GM06990 (cell line): ENCODE data around the gene SERAC1.
A peak's percentile ranks its signal among the peaks of the same experiment; 100 is the strongest.
"Not testable (repeated sequence)": the region's sequence is repeated elsewhere in the genome, so short reads cannot be mapped to it uniquely, and the experiment has no call there.

Experiments
- DNase-seq: peaks from one replicate; pipeline ENCODE4 v3.0.0-alpha.2; 2011; ENCODE audit not compliant: insufficient read length; ENCODE audit errors: extremely low read depth
- H3K27me3 ChIP-seq: replicated peaks from 2 replicates; pipeline ENCODE4 v1.6.0; 2011; ENCODE audit warnings: low read length; ENCODE audit not compliant: control insufficient read depth, insufficient read depth
- H3K36me3 ChIP-seq: 2 replicates; pipeline ENCODE4 v1.5.1; 2011; ENCODE audit warnings: low read length; ENCODE audit not compliant: control insufficient read depth, insufficient read depth
- H3K4me3 ChIP-seq: replicated peaks from 2 replicates; pipeline ENCODE4 v1.5.1; 2011; ENCODE audit warnings: low read depth, mild to moderate bottlenecking, control low read depth, low read length
- TF ChIP-seq, protein P1 (sequence below): IDR thresholded peaks from 2 replicates; pipeline ENCODE4 v1.5.1; 2011; ENCODE audit warnings: low read length, control low read depth, mild to moderate bottlenecking, inconsistent platforms; ENCODE audit not compliant: insufficient read depth, poor library complexity, severe bottlenecking

The SERAC1 gene

GRCh38 chr6:158168040-158168289, at the start of gene SERAC1:
SERAC1 (minus strand) TSS chr6:158168262; CDS start chr6:158158363, 9,899 bp downstream.
- peak within 1 kb of the TSS; percentile 86 for H3K4me3 ChIP-seq
- TF ChIP-seq, protein P1, sequence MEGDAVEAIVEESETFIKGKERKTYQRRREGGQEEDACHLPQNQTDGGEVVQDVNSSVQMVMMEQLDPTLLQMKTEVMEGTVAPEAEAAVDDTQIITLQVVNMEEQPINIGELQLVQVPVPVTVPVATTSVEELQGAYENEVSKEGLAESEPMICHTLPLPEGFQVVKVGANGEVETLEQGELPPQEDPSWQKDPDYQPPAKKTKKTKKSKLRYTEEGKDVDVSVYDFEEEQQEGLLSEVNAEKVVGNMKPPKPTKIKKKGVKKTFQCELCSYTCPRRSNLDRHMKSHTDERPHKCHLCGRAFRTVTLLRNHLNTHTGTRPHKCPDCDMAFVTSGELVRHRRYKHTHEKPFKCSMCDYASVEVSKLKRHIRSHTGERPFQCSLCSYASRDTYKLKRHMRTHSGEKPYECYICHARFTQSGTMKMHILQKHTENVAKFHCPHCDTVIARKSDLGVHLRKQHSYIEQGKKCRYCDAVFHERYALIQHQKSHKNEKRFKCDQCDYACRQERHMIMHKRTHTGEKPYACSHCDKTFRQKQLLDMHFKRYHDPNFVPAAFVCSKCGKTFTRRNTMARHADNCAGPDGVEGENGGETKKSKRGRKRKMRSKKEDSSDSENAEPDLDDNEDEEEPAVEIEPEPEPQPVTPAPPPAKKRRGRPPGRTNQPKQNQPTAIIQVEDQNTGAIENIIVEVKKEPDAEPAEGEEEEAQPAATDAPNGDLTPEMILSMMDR = no peak
- no peak for DNase-seq

DNA sequence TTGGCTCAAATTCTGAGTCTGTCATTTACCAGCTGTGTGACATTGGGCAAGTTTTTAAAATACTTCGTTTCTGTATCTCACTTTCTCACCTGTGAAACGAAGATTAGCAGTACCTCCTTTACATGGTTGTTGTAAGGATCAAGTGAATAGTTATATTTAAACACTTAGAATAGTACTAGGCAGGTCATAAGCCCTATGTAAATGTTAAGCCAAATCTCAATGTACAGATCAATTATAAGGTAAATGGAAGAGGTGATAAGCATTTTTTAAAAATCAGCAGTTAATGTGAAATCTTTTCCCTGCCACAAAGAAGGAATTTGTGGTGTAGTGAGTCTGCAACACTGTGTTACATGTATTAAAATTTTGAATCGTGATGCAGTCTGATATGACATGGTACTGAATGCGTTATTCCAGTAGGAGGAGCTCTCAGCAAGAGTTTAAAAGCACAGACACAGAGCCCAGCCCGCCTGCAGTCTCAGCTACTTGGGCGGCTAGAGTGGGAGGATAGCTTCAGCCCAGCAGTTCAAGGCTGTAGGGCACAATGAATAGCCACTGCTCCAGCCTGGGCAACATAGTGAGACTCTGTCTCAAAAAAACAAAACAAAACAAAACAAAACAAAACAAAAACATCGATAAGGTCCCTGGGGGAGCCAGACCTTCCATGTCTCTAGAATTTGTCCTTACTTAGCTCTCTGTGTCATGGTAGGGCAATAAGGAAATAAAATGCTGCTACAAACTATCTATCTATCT, 46.0 kb upstream of the SERAC1 start:
- H3K36me3 ChIP-seq = no peaks in the 10 kb centered on the region
- no peaks in the 10 kb centered on the region for H3K27me3 ChIP-seq
- no peak for DNase-seq
- no peak overlapping the region for H3K4me3 ChIP-seq
- TF ChIP-seq, protein P1 = peak; percentile 83

More at GRCh38 chr6:158168040-158168289, at the start of gene SERAC1:
- no peaks in the 10 kb centered on the region for H3K27me3 ChIP-seq
- H3K36me3 ChIP-seq = no peaks in the 10 kb centered on the region

- no peaks in the 10 kb centered on the region for H3K36me3 ChIP-seq
- no peaks in the 10 kb centered on the region for H3K27me3 ChIP-seq
- DNase-seq = no peak
- H3K4me3 ChIP-seq = no peak overlapping the region
- TF ChIP-seq, protein P1 = no peak
Measured at GRCh38 chr6:158211273-158212055, 43.4 kb upstream of the SERAC1 start.

GRCh38 chr6:158209582-158210333, 41.7 kb upstream of the SERAC1 start:
- not testable (repeated sequence) for H3K4me3 ChIP-seq, H3K27me3 ChIP-seq, DNase-seq, H3K36me3 ChIP-seq

GRCh38 chr6:158208226-158209030, 40.4 kb upstream of the SERAC1 start:
- not testable (repeated sequence) for DNase-seq, H3K27me3 ChIP-seq, H3K4me3 ChIP-seq, H3K36me3 ChIP-seq

DNA sequence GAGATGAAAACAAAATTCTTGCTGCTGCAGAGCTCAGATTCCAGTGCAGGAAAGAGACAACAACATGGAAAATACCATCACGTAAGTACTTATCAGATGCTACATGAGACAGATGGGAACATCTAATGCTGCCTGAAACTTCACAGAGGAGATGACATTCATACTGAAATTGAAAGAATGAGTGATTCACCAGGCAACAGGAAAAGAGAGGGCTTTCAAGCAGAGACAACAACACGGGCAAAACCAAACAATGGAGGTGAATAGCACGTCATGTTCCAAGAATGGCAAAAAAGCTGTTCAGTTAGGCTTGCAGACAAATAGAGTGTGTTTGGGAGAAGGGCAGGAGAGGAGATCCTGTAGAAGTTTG, 39.3 kb upstream of the SERAC1 start:
- Histone ChIP-seq H3K4me3 (no peak overlapping the region), H3K27me3 (no peaks in the 10 kb centered on the region), H3K36me3 (no peaks in the 10 kb centered on the region)
- DNase-seq = peak; percentile 69
- TF ChIP-seq, protein P1 = no peak
